T47D (cell line): ENCODE measurements around the gene PGP.
"Not testable (repeated sequence)": the region's sequence is repeated elsewhere in the genome, so short reads cannot be mapped to it uniquely, and the experiment has no call there.

Experiments
- DNase-seq, 2 experiments: peaks; one replicate each; pipeline versions ENCODE4 v3.0.0 to v3.0.0-alpha.2; 2011 to 2012; ENCODE audit warnings: low read depth in 1 of 2, low spot score in 1 of 2
- JUND ChIP-seq: IDR thresholded peaks from 2 replicates; pipeline ENCODE4 v1.6.1; 2012; ENCODE audit warnings: low read depth
- in situ Hi-C: cut with HindIII; loops from 2 replicates; pipeline ENCODE4 v1.10.0; 2016; ENCODE audit warnings: low sequenced_read_pairs, low pct_unique_long_range_greater_than_20kb

PGP gene

GRCh38 chr16:2208308-2208707 lies 6.3 kb downstream of the PGP start:
- DNase-seq, result no peak
- in situ Hi-C loops, result no loop called here
- TF ChIP-seq JUND, result no peak

- DNase-seq, result no peak
- TF ChIP-seq JUND, result no peak
- in situ Hi-C loops, result no loop called here
These were observed 6.8 kb downstream of the PGP start for GRCh38 chr16:2207872-2208271.

- TF ChIP-seq JUND, result no peak
- DNase-seq, result no peak
- in situ Hi-C loops, result no loop called here
These were observed 7.7 kb downstream of the PGP start for GRCh38 chr16:2206780-2207433.

- DNase-seq, result no peak
- TF ChIP-seq JUND, result no peak
- in situ Hi-C loops, result no loop called here
These were observed 8.2 kb downstream of the PGP start for GRCh38 chr16:2206420-2206779.

- in situ Hi-C loops, result no loop called here
These were observed 8.7 kb downstream of the PGP start for GRCh38 chr16:2205967-2206313.

GRCh38 chr16:2205104-2205966 lies 9.3 kb downstream of the PGP start, which contains the start of gene MLST8:
Gene MLST8 (plus strand): TSS chr16:2205454. CDS start chr16:2206086, 632 bp downstream.
- DNase-seq, result peak; percentile 92 to 98
- TF ChIP-seq JUND, result no peak
- in situ Hi-C loops, result no loop called here

More at GRCh38 chr16:2205967-2206313, 8.7 kb downstream of the PGP start:
- DNase-seq, result no peak
- TF ChIP-seq JUND, result no peak

- in situ Hi-C loops, result no loop called here
- no peak for DNase-seq
- TF ChIP-seq JUND, result no peak
These were observed 10.1 kb downstream of the PGP start for GRCh38 chr16:2204416-2205103.

- in situ Hi-C loops, DNase-seq: not testable (repeated sequence)
These were observed 11.4 kb downstream of the PGP start for GRCh38 chr16:2203119-2203688.

- DNase-seq, result no peak
- TF ChIP-seq JUND, result no peak
- in situ Hi-C loops, result no loop called here
These were observed 14.3 kb downstream of the PGP start for GRCh38 chr16:2200313-2200712.

GRCh38 chr16:2199621-2200139 lies 15.0 kb downstream of the PGP start:
- in situ Hi-C loops, result no loop called here
- no peak for DNase-seq
- TF ChIP-seq JUND, result no peak

GRCh38 chr16:2199095-2199494 lies 15.5 kb downstream of the PGP start:
- TF ChIP-seq JUND, result no peak
- in situ Hi-C loops, result no loop called here
- no peak for DNase-seq

- in situ Hi-C loops, result no loop called here
- no peak for DNase-seq
- TF ChIP-seq JUND, result no peak
These were observed 16.4 kb downstream of the PGP start for GRCh38 chr16:2198283-2198682.

- DNase-seq, result no peak
- no peak for TF ChIP-seq JUND
- in situ Hi-C loops, result no loop called here
These were observed 16.9 kb downstream of the PGP start for GRCh38 chr16:2197765-2198164.
